GM23338 (cell line): Measurements from ENCODE around the gene PDE6C.

ENCODE experiments used
- CREB1 ChIP-seq: fragments of 250-450 bp; sonication (Bioruptor Pico); IDR thresholded peaks from 2 replicates; pipeline ENCODE4 v1.5.0; 2020; ENCODE audit warnings: low read depth, mild to moderate bottlenecking, moderate library complexity
- CTCF ChIP-seq, 2 experiments: fragments of 200-600 bp in 1 of 2; sonication (generic) in 1 of 2; conservative IDR thresholded peaks; 2 replicates each; pipeline versions ENCODE4 v1.5.1 to v1.6.1; 2016 to 2017; ENCODE audit warnings: antibody characterized with exemption in 2 of 2, low read depth in 2 of 2, mild to moderate bottlenecking in 2 of 2, moderate library complexity in 1 of 2
- ETS1 ChIP-seq: IDR thresholded peaks from 2 replicates; pipeline ENCODE4 v1.6.1; 2016; ENCODE audit warnings: antibody characterized with exemption
- EZH2 ChIP-seq: fragments of 200-600 bp; sonication (generic); IDR thresholded peaks from one replicate; pipeline ENCODE4 v1.8.0; 2017; ENCODE audit warnings: antibody characterized with exemption, mild to moderate bottlenecking, low read depth; ENCODE audit not compliant: unreplicated experiment
- EZH2phosphoT487 ChIP-seq: fragments of 200-600 bp; sonication (generic); IDR thresholded peaks from one replicate; pipeline ENCODE4 v1.8.1; 2018; ENCODE audit warnings: antibody characterized with exemption; ENCODE audit not compliant: unreplicated experiment
- JUNB ChIP-seq: IDR thresholded peaks from one replicate; pipeline ENCODE4 v1.6.1; 2016; ENCODE audit warnings: antibody characterized with exemption; ENCODE audit not compliant: unreplicated experiment
- POLR2AphosphoS5 ChIP-seq: IDR thresholded peaks from 2 replicates; pipeline ENCODE4 v1.6.1; 2016; ENCODE audit warnings: antibody characterized with exemption, low read depth
- REST ChIP-seq: IDR thresholded peaks from one replicate; pipeline ENCODE4 v1.6.1; 2018; ENCODE audit warnings: antibody characterized with exemption; ENCODE audit not compliant: unreplicated experiment
- STAT1 ChIP-seq: IDR thresholded peaks from one replicate; pipeline ENCODE4 v1.6.1; 2016; ENCODE audit warnings: antibody characterized with exemption; ENCODE audit not compliant: unreplicated experiment

- no peak for TF ChIP-seq CTCF (conservative IDR thresholded peaks at IDR 0.05; ENCODE audit: low read depth in 2 of 2)
- TF ChIP-seq POLR2AphosphoS5: no peak
- no peak for TF ChIP-seq EZH2
- TF ChIP-seq REST: no peak
- no peak for TF ChIP-seq EZH2phosphoT487
- TF ChIP-seq CREB1: no peak
- TF ChIP-seq ETS1: no peak
- TF ChIP-seq STAT1: no peak
- no peak for TF ChIP-seq JUNB
Measured at GRCh38 chr10:93590638-93591037, 21.7 kb upstream of the PDE6C start.
